Measurements from ENCODE around the gene EHF. TPM values are rescaled to one million over a fixed set of nuclear protein-coding genes. Genes with fewer than 3 reads are reported as not detected.
"Not testable (repeated sequence)": the region's sequence is repeated elsewhere in the genome, so short reads cannot be mapped to it uniquely, and the experiment has no call there.

The EHF gene
- total RNA-seq = 0.05 and 0.17 TPM in 2 replicates

DNA sequence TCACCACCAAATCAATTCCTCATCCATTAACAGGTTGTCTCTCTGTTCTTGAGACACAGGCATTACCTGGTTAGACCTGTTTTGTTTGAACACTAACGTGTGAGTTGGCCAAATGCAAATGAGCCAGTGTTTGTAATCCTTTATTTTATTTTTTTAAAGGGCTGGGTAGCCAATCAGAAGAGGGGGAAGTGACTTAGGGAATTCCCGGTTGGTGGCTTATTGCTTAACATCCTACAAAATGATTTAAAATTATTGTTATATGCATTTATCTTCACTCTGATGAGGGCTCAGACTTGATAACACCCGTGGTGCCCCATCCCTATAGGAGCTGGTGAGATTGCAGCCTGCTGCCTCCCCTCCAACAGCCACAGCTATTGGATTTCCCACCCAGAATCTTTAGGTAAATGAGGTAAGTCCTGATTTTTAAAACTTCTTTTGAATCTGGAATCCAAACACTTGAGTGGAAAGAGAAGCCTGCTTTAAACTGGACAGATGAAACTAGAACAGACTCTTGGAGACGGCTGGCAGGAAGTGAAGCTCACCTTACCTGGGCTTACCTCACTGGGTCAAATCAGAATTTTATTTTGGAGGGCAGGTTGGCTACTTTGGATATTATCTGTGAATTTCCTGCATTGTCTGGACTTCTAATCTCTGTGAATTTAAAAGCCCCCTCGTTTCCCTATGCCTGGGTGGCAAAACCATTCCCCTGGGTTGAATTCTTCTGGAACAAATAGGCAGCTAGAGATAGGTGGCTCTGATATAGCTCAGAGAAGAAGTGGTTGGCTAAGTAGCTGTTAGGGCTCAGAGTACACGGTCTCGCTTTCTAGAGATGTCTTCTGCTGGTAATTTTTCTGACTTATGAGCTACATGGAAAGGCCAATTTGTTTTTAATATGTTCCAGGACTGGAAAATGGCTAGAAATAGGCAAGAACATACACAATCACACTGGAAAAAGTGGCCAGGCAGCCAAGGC lies at the start of gene EHF:
Gene EHF, plus strand, starts transcription at position 274 of the 973 bp plus-strand sequence. CDS start 21,538 bp downstream, outside the sequence.
- DNase-seq = no peak

DNA sequence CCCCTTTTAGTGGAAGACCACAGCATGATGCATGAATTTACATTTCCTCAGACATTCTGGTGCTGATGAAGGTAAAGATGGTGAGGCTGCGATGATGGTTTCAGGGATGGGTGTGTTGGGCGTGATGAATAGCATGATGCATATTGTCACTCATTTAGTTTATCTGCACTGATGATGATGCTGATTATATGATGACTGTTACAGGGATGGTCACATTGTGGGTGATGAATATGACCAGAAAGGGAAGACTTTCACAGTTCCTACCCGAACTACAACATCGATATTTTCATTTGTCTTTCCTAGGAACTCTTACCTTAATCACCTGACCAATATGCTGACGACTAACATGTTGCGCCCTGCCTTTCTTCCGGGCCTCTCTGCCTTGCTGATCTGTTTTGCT lies 47.4 kb upstream of the EHF start:
- no peak for DNase-seq

DNA sequence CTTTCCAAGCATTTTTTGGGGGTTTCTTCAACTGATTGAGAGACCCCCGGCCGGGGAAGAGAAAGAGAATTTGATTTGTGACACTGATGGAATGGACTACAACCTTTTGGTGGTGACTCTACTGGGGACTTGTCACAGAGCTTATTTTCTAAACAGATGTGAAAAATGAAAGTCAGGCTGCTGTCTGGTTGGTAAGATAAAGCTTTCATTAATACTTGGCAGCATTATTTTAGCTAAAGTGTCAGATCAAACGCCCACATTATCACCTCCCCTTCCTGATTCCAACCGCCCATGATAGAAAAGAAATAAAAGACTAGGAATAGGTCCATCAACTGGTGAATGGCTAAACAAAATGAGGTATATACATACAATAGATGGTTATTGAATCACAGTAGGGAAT lies 45.6 kb upstream of the EHF start:
- no peak for DNase-seq

DNA sequence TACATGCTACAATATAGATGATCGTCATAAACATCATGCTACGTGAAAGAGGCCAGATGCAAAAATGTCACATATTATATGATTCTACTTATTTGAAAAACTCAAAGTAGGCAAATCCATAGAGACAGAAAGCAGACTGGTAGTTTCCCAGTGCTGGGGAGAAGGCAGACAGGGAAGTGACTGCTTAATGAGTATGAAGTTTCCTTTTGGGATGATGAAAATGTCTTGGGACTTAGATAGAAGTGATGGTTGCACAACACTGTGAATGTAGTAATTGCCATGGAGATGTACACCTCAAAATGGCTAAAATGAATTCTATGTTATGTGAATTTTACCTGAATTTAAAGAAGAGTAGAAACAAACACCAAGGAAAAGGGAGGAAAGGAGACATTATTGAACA lies 45.2 kb upstream of the EHF start:
- DNase-seq = no peak

DNA sequence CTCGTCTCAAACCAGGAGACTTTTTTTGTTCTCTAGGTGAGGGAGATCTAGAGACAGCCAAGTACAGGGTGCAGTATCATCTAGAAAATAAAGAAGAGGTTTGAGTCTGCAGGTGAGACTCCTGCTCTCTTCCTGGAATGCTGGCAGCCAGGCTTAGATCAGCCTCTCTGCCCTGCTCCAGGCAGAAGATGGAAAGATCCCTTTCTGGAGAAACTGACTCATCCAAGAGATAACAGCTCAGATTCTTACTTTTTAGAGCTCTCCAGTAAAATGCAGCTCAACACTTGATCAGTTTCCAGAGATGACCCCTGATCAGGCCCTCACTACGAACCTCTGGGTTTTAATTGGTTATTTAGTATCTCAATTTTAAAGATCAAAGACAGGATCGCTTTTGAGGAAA lies 44.6 kb upstream of the EHF start:
- no peak for DNase-seq

DNA sequence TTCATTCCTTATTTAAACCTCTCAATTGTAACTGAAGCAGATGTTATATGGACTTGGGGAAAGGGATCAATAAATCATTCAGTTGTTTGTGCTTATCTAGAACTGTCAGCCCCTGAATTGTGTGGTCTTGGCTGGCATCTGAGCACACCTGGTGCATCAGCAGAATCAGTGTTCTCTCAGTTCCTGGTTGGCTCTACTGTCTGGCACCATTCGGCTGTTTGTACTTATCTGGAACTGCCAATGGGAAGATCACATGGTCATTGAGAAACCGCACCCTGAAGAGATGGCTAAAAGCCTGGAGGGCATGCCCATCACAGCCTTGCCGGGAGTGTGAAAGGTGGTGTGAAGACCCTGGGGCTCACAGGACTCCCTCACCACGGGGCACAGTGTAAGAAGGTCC lies 37.1 kb upstream of the EHF start:
- DNase-seq = no peak

DNA sequence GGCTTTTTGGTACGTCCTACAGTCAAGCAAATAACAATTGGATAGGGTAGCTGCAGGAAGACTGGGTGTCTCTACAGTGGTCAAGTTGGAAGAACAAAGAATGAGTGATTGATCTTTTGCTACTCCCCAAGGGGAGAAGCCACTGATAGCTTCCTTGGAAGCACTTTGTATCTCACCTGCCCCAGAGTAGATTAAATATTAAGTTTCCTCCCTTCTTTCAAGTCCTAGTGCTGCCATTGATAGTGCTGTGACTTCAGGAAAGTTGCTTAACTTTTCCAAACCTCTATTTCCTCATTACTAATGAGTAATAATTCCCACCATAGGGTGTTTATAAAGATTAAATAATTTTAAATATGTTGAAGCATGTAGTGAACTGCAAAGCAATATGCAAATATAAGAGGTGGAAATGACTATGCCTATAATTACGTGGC lies 35.6 kb upstream of the EHF start:
- DNase-seq = no peak

DNA sequence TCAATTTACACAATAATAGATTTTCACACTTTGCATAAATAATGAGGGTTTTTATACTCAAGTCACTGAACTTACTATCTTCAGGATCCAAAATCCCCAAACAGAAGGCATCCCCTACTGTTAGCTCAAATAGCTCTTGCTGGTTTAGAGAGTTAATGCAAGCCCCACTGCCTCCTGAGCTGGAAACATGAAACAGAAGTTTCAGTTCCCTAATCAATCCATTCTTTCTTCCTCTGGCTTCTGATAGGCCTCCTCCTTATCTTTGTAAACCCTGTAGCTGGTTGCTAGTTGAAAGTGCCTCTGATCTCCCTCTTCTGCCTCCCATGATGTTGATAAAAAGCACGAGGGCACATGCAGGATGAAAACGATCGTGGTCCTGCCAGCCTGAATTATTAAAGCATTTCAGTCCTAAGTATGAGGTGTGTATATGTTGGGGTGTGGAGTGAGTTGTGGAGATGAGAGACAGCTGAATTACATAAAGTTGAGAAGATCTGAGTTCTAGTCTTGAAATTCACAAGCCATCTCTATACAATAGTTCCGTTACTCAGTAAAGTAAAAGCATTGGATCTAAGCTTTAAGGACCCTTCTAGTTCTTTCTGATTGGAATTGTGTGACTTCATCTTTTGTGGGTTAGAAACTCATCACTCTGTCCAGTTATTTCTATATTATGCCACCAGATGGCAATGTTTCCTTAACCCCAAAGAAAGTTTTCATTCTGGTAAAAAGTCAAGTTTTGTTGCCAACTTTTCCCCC lies 35.0 kb upstream of the EHF start:
- peak; percentile 66 for DNase-seq

DNA sequence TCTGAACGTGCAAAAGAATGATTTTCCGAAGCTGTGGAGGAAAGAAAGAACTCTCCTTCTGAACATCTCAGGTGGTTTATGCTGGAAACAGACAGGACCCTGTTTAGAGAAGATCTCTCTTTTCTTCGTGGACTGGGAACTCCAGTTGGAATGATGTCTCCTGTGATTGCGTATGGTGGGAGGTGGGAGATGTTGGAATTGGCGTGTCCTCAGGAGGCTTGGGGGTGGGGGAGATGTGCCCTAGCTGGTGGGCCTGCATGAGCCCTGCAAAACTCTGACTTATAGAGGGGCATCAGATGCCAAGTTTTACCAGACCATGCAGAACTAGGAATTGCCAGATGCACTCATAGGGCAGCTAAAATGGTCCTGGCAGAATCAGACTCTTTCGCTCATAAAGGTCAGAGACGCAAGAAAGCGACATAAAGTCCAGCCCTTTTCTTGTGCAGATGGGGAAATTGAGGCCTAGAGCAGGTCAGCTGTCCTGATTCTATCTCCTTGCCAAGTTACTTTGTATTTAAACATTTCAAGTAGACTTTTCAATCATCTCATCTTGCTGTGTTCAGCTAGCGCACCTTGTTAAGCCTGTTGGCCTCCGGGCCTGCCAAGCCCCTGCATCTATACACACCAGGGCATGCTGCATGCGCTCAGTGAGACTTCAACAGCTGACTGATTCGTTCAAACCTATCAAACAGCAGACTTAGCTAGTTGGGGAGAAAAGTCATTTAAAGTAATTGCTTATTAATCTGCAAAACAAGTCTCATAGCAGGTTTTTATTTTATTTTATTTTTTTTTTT lies 34.2 kb upstream of the EHF start:
- no peak for DNase-seq

DNA sequence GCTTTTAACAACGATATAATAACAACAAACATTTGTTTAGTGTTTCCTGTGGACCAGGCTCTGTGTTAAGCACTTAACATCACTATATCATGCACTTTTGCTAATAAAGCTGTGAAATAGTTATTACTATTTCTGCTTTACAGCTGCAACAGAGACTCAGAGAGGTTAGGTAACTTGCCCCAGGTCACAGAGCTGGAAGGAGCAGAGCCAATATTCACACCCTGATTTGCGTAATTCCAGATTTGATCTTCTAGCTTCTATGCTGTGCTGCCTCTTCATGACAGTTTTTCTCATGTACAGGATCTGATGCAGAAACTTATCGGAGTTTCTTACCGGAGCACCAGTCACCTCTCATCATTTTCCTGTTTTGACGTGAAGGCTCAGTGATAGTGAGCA lies 33.6 kb upstream of the EHF start:
- DNase-seq = no peak

DNA sequence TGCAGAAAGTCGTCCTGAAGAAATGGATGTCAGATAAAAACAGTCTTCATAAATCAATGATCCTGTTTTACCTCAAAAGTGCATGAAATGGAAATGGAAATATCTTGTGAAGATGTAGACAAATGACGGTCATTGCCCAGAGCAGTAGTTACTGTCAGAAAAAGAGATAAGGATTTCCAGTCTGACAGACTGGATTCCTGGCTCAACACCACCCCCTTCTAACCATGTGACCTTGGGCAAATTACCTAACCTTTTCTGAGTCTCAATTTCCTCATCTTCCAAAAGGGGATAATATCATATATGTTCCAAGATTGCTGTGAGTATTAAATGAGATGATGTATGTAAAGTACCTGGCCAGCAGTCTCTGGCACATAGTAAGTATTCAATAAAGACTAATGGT lies 32.9 kb upstream of the EHF start:
- DNase-seq = no peak

DNA sequence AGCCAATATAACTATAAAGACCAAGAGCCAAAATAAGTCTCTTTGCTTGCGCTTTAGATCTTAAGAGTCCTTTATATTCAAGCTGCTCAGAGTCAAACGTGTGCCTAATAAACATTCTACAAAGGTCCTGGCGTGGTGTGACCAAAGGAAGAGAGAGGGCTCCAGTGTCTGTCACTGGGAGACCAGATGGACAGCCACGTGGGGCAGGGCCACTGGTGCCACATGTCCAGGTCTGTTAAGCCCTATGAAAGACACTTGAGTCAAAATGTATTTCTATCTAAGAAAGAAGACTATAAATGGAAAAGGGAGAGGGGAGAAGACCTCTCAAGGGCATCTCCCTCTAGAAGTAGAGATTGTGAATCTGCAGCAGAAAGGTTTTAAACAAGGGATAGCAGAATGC lies 32.2 kb upstream of the EHF start:
- no peak for DNase-seq

DNA sequence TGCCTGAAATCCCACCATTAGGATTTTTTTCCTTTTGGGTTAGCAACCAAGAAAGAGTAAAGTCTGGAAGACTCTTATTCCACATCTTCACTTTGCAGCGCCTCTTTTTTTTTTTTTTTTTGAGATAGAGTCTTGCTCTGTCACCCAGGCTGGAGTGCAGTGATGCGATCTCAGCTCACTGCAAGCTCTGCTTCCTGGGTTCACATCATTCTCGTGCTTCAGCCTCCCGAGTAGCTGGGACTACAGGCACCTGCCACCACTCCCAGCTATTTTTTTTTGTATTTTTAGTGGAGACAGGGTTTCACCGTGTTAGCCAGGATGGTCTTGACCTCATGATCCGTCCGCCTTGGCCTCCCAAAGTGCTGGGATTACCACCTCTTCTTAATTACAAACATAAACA lies 31.7 kb upstream of the EHF start:
- DNase-seq = not testable (repeated sequence)

DNA sequence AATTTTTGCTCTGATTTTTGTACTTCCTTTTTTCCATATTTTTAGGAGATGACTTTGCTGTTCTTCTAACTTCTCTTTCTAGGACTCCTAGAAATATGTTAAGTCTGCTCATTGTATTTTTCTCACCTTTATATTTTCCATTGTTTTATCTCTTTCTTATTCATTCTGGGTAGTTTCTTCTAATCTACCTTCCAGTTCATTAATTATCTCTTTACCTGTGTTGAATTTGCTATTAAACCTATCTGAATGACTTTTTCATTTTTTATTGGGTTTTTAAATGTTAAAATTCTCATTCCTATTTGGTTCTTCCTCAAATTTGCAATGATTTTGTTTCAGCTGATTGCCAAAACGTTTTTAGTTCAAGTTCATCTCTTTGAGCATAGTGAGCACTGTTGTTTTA lies 27.8 kb upstream of the EHF start:
- no peak for DNase-seq

DNA sequence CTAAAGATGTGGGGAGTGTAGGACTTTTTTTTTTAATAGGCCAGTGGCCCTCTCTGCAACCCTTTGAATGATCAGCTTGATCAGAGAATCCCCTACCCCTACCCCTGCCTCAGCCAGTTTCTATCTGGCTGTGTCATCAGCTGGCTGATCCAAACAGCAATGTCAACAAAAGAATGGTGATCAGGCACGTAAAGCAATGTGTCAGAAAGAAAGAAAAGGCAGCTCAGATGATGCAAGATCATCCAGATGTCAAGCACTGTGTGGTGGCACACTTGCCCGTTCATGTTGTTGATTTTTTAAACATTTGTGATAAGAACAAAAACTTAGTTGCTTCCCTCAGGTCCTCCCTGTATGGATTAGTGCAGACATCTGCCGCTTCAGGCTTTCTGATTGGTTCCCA lies 26.3 kb upstream of the EHF start:
- DNase-seq = no peak

DNA sequence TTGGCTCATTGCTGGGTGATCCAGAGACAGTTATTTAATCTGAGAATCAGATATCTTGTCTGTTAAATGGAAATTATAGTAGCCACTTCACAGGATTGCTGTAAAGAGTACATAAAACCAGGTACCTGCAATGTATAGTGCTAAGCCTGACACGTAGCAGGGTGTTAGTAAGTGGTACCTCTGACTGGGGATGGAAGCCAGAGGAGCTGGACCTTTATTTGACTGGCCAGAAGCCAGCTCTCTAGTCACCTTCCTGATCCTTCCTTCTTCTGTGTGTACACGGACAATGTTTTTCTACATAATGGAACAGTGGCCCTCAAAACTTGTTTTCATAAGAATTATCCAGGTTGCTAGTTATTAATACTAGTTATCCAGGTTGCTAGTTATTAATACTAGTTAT lies 25.5 kb upstream of the EHF start:
- DNase-seq = no peak

DNA sequence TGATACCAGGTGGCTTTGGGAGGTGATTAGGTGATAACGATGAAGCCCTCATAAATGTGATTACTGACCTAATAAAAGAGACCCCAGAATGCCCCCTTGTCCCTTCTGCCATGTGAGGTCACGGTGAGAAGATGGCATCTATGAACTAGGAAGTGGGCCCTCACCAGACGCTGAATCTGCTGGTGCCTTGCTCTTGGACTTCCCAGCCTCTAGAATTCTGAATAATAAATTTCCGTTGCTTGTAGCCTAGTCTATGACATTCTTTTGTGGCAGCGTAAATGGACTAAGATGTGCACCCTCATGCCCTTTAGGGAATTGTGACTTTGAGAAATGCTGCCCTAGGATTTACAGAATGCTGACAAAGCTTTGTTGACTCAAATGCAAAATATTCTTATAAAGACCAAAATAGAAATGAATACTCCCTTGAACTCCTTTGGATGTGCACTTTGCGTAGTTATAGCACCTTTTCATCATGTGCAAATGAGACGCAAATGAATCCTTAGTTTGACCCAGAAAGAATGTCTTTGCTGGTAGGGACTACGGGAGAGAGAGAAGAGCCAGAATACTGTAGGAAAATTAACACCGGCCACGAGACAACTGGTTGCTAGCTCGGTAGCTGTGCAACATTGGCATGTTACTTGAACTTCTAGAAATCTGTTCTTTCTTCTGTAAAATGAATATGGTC lies 24.8 kb upstream of the EHF start:
- DNase-seq = no peak

DNA sequence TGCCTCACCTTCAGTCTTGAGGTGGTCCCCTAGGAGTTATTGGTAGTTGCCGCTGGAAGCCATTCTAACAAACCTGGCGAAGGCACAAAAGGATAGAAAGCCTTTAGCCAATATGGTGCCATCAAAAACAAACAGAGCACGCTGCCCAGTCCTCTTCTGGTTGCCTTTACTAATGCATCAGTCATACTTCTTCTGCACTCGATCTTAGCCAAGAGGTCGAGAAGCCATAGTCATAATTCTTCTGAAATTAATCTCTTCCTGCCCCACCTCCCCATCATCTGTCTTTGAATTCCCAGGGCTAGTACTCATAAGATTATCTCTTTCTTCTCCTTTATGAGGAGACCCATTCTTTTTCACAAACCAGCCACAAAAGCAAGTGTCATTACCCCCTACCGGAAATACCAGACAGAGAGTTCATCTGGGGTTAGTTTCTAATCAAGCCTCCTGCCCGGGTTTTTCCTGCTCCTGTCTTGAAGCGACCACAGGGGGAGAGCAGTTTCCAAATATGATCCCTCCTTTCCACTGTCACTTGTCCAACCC lies 21.4 kb upstream of the EHF start:
- DNase-seq = peak; percentile 55

DNA sequence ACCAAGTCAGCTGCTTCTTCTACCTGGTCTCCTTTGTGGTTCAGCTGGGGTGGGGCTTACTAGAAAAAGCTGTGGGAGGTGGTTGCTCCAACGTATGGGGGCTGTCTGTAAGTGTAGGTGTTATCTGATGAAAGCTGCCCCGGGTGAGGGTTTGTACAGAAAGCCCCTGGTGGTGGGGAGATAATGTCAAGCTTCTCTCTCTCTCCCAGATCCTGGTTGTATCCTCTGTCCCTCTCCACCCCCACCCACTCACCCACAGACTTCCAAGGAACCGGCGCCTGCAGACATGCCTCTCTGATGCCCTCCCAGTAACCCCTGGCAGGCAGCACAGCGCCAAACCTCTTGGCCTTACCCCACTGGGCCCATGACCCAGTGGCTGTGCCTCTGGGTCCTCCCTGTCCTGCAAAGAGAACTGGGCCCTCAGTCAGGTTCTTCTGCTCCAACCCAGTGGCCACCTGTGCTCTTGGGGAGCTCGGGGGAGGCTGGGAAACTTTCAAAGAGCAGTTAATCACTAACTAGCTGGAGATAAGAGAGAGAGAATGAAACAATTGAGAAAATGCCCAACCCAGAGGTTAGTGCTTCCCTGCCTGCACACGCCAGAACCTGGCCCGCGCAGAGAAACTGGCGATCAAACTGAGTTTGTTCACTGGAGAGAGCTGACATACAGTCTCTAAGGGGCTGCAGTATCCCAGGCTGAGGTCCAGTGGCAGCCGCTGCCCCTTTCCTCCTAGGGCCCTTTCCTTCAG lies 20.4 kb upstream of the EHF start:
- DNase-seq = no peak

DNA sequence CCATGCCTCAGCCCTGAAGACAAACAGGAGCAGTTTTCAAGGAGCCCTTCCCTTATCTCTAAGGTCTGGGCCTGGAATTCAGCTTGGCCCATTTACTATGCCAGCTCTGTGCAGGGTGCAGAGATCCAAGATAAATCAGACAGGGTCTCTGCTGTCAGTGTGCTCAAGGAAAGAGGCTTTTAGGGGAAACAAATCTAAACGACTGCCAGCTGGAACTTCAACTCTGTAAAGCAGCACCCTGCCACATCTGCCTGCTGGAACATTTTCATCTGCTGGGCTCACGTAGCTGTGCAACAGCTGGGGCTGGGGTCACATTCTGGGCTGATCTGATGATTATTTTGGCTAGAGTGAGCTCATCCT lies 19.8 kb upstream of the EHF start:
- DNase-seq = no peak

DNA sequence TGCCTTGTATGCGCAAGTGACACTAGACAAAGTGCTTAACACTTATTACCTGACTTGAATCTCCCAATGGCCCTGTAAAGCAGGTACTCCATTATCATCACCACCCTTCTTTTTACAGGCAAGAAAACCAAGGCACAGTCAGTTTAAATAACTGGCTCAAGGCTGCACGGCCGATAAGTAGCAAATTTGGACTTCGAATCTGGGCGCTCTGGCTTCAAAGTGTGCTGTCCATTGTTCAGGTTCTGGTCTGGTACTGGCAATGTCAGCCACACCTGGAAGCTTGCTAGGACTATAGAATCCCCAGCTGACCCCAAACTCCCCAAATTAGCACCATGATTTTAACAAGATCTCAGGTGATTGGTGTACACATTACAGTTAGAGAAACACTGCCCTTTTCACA lies 19.3 kb upstream of the EHF start:
- DNase-seq = no peak

DNA sequence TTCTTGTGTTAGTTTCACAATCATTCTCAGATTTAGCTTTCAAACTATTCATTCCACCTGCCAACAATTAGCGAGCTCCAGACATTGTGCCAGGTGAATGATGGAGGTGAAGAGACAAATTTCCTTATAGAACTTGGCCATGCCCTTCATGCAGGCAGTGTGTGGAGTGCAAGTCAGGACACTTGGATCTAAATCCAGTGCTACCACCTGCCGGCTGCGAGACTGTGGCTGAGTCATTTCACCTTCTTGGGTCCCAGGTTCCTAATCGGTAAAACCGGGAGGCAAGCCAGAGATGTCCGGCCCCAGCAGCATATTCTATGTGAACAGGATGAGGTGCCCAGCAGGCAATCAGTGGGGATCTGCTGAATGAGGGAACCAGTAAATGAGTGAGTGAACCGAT lies 18.6 kb upstream of the EHF start:
- DNase-seq = no peak
